ENCODE measurements around the gene MLPH.

- TF ChIP-seq CTCF (IDR thresholded peaks at IDR 0.05; ENCODE audit: low read depth, low read length) (no peak), POLR2A (IDR thresholded peaks at IDR 0.05; ENCODE audit: extremely low read depth, insufficient read length) (no peak), MAX (IDR thresholded peaks at IDR 0.05; ENCODE audit: low read depth, low read length) (no peak), MYC (IDR thresholded peaks at IDR 0.05; ENCODE audit: low read depth, low read length) (no peak)
Measured at GRCh38 chr2:237441605-237442274, 45.3 kb upstream of the MLPH start.

Data from NB4 (cell line).